Measurements from ENCODE around the gene PPP1R7.
A peak's percentile ranks its signal among the peaks of the same experiment; 100 is the strongest.

The PPP1R7 gene

GRCh38 chr2:241137276-241138190 lies 12.7 kb upstream of the PPP1R7 start:
- H3K4me3 ChIP-seq (ENCODE audit: low read depth, low read length) = no peak overlapping the region
- DNase-seq (ENCODE audit: low read depth) = no peak

- H3K4me3 ChIP-seq (ENCODE audit: low read depth, low read length) = no peak overlapping the region
- no peak for DNase-seq (ENCODE audit: low read depth)
These were observed 11.8 kb upstream of the PPP1R7 start for GRCh38 chr2:241138471-241138870.

- DNase-seq (ENCODE audit: low read depth) = no peak
These were observed 10.5 kb upstream of the PPP1R7 start for GRCh38 chr2:241139531-241140444.

GRCh38 chr2:241140445-241140840 lies 9.8 kb upstream of the PPP1R7 start:
- no peak for DNase-seq (ENCODE audit: low read depth)

More at GRCh38 chr2:241139531-241140444, 10.5 kb upstream of the PPP1R7 start:
- H3K4me3 ChIP-seq (ENCODE audit: low read depth, low read length) = no peak overlapping the region

GRCh38 chr2:241141214-241141770 lies 9.0 kb upstream of the PPP1R7 start:
- DNase-seq (ENCODE audit: low read depth) = no peak
- H3K4me3 ChIP-seq (ENCODE audit: low read depth, low read length) = no peak overlapping the region

More at GRCh38 chr2:241140445-241140840, 9.8 kb upstream of the PPP1R7 start:
- no peak overlapping the region for H3K4me3 ChIP-seq (ENCODE audit: low read depth, low read length)

GRCh38 chr2:241142063-241142462 lies 8.2 kb upstream of the PPP1R7 start:
- DNase-seq (ENCODE audit: low read depth) = no peak
- no peak overlapping the region for H3K4me3 ChIP-seq (ENCODE audit: low read depth, low read length)

GRCh38 chr2:241142593-241142992 lies 7.7 kb upstream of the PPP1R7 start:
- H3K4me3 ChIP-seq (ENCODE audit: low read depth, low read length) = no peak overlapping the region
- DNase-seq (ENCODE audit: low read depth) = no peak

- no peak overlapping the region for H3K4me3 ChIP-seq (ENCODE audit: low read depth, low read length)
- no peak for DNase-seq (ENCODE audit: low read depth)
These were observed 4.0 kb upstream of the PPP1R7 start for GRCh38 chr2:241146286-241146685.

GRCh38 chr2:241147336-241147735 lies 2.9 kb upstream of the PPP1R7 start:
- no peak overlapping the region for H3K4me3 ChIP-seq (ENCODE audit: low read depth, low read length)
- DNase-seq (ENCODE audit: low read depth) = no peak

- no peak for DNase-seq (ENCODE audit: low read depth)
- H3K4me3 ChIP-seq (ENCODE audit: low read depth, low read length) = peak overlapping the region; percentile 81
These were observed 2.0 kb upstream of the PPP1R7 start for GRCh38 chr2:241148239-241148638.

GRCh38 chr2:241148891-241149674 lies 1.2 kb upstream of the PPP1R7 start, which contains the start of gene PASK:
PASK (minus strand) TSS chr2:241149472; CDS start chr2:241143032, 6,440 bp downstream.
- DNase-seq (ENCODE audit: low read depth) = peak; percentile 79
- H3K4me3 ChIP-seq (ENCODE audit: low read depth, low read length) = peak within 1 kb of the TSS; percentile 81

GRCh38 chr2:241149675-241149924 lies 667 bp upstream of the PPP1R7 start:
- DNase-seq (ENCODE audit: low read depth) = no peak

GRCh38 chr2:241150660-241151530 lies 628 bp downstream of the PPP1R7 start:
- peak overlapping the region; percentile 81 for H3K4me3 ChIP-seq (ENCODE audit: low read depth, low read length)
- DNase-seq (ENCODE audit: low read depth) = no peak

More at GRCh38 chr2:241149675-241149924, 667 bp upstream of the PPP1R7 start:
- H3K4me3 ChIP-seq (ENCODE audit: low read depth, low read length) = peak overlapping the region; percentile 81

GRCh38 chr2:241151934-241152660 lies 1.8 kb downstream of the PPP1R7 start:
- no peak for DNase-seq (ENCODE audit: low read depth)
- no peak overlapping the region for H3K4me3 ChIP-seq (ENCODE audit: low read depth, low read length)

GRCh38 chr2:241153616-241154015 lies 3.3 kb downstream of the PPP1R7 start:
- H3K4me3 ChIP-seq (ENCODE audit: low read depth, low read length) = no peak overlapping the region
- DNase-seq (ENCODE audit: low read depth) = no peak

- peak; percentile 85 for DNase-seq (ENCODE audit: low read depth)
These were observed 4.6 kb downstream of the PPP1R7 start for GRCh38 chr2:241154915-241155314.

GRCh38 chr2:241155936-241156335 lies 5.7 kb downstream of the PPP1R7 start:
- no peak for DNase-seq (ENCODE audit: low read depth)
- H3K4me3 ChIP-seq (ENCODE audit: low read depth, low read length) = no peak overlapping the region

More at GRCh38 chr2:241154915-241155314, 4.6 kb downstream of the PPP1R7 start:
- no peak overlapping the region for H3K4me3 ChIP-seq (ENCODE audit: low read depth, low read length)

Measured in skeletal muscle cell (primary cell).